C4-2B (cell line): Measurements from ENCODE around the gene MEF2C.
"Not testable (repeated sequence)": the region's sequence is repeated elsewhere in the genome, so short reads cannot be mapped to it uniquely, and the experiment has no call there.

Experiments
- H3K27ac ChIP-seq: fragments of 450-650 bp; 2 replicates; pipeline ENCODE4 v1.5.1; 2017
- ZFX ChIP-seq: fragments of 450-650 bp; IDR thresholded peaks from 2 replicates; pipeline ENCODE4 v1.6.1; 2017
- TF ChIP-seq, protein P1 (sequence below): fragments of 450-650 bp; conservative IDR thresholded peaks from 2 replicates; pipeline ENCODE4 v1.5.1; 2017; ENCODE audit warnings: mild to moderate bottlenecking

The MEF2C gene

DNA sequence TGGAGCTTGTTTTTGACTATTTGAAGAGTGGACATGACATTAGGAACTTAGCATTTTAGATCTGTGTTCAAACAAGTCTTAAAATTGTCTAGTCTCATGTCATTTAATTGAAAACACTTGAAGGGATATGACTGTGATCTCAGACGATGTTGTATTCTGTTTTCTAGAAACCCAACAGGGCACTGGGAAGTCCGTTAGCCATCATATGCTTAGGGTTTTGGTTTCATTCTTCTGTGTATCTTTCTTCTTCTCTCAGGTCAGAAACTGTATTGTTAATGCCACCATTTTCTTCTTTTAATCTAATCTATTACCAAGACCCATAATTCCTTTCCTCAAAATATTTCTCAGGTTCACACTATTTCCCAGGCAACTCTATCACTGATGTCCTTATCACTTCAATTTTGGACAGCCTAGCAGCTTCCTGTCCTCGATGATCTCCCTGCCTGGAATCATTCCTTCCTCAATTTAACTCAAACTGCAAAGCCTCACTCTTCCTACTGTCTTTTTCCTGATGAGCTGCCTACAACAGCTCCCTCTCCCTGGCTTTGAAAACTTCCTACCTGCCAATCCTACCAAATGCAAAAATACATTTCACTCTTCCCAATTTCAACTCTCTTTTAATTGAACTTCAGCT is 77.7 kb downstream of the MEF2C start:
- TF ChIP-seq ZFX, result no peak
- TF ChIP-seq, protein P1, sequence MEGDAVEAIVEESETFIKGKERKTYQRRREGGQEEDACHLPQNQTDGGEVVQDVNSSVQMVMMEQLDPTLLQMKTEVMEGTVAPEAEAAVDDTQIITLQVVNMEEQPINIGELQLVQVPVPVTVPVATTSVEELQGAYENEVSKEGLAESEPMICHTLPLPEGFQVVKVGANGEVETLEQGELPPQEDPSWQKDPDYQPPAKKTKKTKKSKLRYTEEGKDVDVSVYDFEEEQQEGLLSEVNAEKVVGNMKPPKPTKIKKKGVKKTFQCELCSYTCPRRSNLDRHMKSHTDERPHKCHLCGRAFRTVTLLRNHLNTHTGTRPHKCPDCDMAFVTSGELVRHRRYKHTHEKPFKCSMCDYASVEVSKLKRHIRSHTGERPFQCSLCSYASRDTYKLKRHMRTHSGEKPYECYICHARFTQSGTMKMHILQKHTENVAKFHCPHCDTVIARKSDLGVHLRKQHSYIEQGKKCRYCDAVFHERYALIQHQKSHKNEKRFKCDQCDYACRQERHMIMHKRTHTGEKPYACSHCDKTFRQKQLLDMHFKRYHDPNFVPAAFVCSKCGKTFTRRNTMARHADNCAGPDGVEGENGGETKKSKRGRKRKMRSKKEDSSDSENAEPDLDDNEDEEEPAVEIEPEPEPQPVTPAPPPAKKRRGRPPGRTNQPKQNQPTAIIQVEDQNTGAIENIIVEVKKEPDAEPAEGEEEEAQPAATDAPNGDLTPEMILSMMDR, result no peak

DNA sequence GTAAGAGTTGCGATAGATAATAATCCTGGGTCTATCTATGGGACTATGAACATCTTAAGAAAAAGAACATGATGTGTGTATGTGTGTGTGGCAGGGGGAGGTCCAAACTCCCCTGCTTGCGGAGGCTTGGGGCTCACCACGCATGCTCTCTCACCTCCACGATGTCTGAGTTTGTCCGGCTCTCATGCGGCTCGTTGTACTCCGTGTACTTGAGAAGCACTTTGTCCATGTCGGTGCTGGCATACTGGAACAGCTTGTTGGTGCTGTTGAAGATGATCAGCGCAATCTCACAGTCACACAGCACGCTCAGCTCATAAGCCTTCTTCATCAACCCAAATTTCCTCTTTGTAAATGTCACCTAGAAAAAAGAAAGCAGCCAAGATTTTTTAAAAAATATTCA is 78.5 kb downstream of the MEF2C start:
- no peak for TF ChIP-seq ZFX
- TF ChIP-seq, protein P1, result no peak
- no peak overlapping the region for H3K27ac ChIP-seq

More for the DNA sequence above, 77.7 kb downstream of the MEF2C start:
- no peak overlapping the region for H3K27ac ChIP-seq

DNA sequence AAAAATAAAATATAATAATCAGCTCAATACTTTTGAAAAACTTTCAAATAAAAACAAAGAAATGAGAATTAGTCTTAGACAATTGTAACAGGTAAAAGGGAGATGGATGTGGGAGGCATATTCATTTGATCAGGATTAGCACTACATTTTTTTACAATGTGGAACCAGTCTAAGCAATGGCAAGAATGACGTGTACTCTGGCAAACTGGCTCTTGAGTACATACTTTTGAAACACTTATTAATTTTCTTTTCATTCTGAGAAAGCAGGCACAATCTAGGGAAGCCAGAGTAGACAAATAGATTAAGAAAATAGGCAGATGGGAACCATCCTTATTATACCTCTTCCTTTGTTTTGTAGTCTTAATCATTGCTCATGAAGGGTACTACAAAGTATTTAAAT is 79.7 kb downstream of the MEF2C start:
- TF ChIP-seq ZFX, result no peak
- TF ChIP-seq, protein P1, result no peak

GRCh38 chr5:88799938-88800535 is 82.9 kb downstream of the MEF2C start:
- H3K27ac ChIP-seq, result no peak overlapping the region
- TF ChIP-seq, protein P1, result no peak
- no peak for TF ChIP-seq ZFX

More for the DNA sequence above, 79.7 kb downstream of the MEF2C start:
- H3K27ac ChIP-seq, result no peak overlapping the region

DNA sequence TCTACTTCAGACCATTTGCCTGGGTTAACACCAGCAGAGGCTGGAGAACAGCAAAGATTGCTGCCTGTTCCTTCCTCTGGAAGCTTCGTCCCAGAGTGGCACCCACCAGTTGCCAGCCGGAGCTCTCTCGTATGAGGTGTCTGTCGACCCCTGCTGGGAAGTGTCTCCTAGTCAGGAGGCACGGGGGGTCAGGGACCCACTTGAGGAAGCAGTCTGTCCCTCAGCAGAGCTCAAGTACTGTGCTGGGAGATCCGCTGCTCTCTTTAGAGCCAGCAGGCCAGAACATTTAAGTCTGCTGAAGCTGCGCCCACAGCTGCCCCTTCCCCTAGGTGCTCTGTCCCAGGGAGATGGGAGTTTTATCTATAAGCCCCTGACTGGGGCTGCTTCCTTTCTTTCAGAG is 84.1 kb downstream of the MEF2C start:
- not testable (repeated sequence) for H3K27ac ChIP-seq

DNA sequence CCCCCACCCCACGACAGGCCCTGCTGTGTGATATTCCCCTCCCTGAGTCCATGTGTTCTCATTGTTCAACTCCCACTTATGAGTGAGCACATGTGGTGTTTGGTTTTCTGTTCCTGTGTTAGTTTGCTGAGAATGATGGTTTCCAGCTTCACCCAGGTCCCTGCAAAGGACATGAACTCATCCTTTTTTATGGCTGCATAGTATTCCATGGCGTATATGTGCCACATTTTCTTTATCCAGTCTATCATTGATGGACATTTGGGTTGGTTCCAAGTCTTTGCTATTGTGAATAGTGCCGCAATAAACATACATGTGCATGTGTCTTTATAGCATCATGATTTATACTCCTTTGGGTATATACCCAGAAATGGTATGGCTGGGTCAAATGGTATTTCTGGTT is 89.2 kb downstream of the MEF2C start:
- not testable (repeated sequence) for H3K27ac ChIP-seq

DNA sequence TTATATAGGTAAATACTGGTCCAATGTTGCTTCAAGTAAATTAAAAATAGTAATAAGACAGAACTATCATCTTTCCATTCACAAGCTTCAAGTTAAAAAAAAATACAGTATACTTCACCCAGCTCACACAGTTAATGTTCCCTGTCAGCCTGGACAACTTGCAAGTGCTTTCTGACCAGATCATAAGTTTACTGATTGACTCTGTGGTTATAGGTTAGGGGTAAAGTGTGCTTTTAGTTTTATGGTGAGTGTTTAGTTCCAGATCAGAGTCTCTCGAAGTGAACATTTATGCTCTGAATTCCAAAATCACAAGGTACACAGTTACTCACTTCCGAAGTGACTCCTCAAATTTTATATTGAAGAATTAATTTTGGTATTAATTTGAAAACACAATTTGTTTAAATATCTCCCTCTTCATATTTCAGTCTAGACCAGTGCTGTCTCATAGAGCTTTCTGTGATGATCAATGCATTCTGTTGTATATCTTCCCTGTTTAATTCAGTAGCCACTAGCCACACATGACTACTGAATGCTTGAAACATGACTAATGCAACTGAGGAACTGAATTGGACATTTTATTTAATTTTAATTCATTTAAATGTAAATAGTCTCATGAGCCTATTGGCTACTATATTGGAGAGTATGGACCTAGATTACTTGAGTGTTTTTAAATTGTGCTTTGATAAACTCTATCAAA is 90.7 kb downstream of the MEF2C start:
- no peak overlapping the region for H3K27ac ChIP-seq
- TF ChIP-seq, protein P1, result no peak
- no peak for TF ChIP-seq ZFX

GRCh38 chr5:88787856-88788255 is 95.1 kb downstream of the MEF2C start:
- TF ChIP-seq, protein P1, result no peak
- TF ChIP-seq ZFX, result no peak
- no peak overlapping the region for H3K27ac ChIP-seq
